HG03378 (cell line): ENCODE results near the gene CIAO2B.
"Not testable (repeated sequence)": the region's sequence is repeated elsewhere in the genome, so short reads cannot be mapped to it uniquely, and the experiment has no call there.

Experiments used
- ATAC-seq: cut with Tn5 transposase; IDR thresholded peaks from one replicate; pipeline ENCODE4 v1.9.1; 2021; ENCODE audit warnings: mild to moderate bottlenecking, moderate library complexity; ENCODE audit not compliant: unreplicated experiment

Gene CIAO2B

GRCh38 chr16:66934138-66934838 lies at the start of gene CIAO2B:
CIAO2B (minus strand) TSS chr16:66934402; CDS start chr16:66934364, 38 bp downstream.
- peak; percentile 41 for ATAC-seq

GRCh38 chr16:66983033-66983432 lies 48.8 kb upstream of the CIAO2B start:
- ATAC-seq: no peak

GRCh38 chr16:66979011-66979717 lies 45.0 kb upstream of the CIAO2B start:
- no peak for ATAC-seq

GRCh38 chr16:66977341-66978113 lies 43.3 kb upstream of the CIAO2B start:
- ATAC-seq: no peak

GRCh38 chr16:66976746-66977145 lies 42.5 kb upstream of the CIAO2B start:
- no peak for ATAC-seq

GRCh38 chr16:66975302-66975893 lies 41.2 kb upstream of the CIAO2B start:
- ATAC-seq: no peak

- not testable (repeated sequence) for ATAC-seq
Observed at GRCh38 chr16:66974932-66975246, 40.7 kb upstream of the CIAO2B start.

- not testable (repeated sequence) for ATAC-seq
Observed at GRCh38 chr16:66974156-66974931, 40.1 kb upstream of the CIAO2B start.

GRCh38 chr16:66973716-66974115 lies 39.5 kb upstream of the CIAO2B start:
- no peak for ATAC-seq

GRCh38 chr16:66972983-66973382 lies 38.8 kb upstream of the CIAO2B start:
- no peak for ATAC-seq

GRCh38 chr16:66970775-66971720 lies 36.8 kb upstream of the CIAO2B start:
- no peak for ATAC-seq

- no peak for ATAC-seq
Observed at GRCh38 chr16:66968847-66969246, 34.6 kb upstream of the CIAO2B start.

GRCh38 chr16:66964049-66964448 lies 29.8 kb upstream of the CIAO2B start:
- ATAC-seq: no peak

- no peak for ATAC-seq
Observed at GRCh38 chr16:66961914-66962313, 27.7 kb upstream of the CIAO2B start.

- ATAC-seq: peak; percentile 69
Observed at GRCh38 chr16:66961065-66961744, 27.0 kb upstream of the CIAO2B start, which contains the start of gene CES3. CES3 (plus strand) TSS chr16:66961266; CDS start chr16:66961308, 42 bp downstream.

GRCh38 chr16:66960270-66960669 lies 26.1 kb upstream of the CIAO2B start:
- no peak for ATAC-seq

- no peak for ATAC-seq
Observed at GRCh38 chr16:66959704-66960161, 25.5 kb upstream of the CIAO2B start.

GRCh38 chr16:66958857-66959703 lies 24.9 kb upstream of the CIAO2B start:
- ATAC-seq: no peak
